HCT116 (cell line): Measurements from ENCODE around the gene VTN. TPM values are rescaled to one million over a fixed set of nuclear protein-coding genes. Genes with fewer than 3 reads are reported as not detected.

ENCODE experiments used
- ATAC-seq: fragments of 200-7000 bp; cut with Tn5 transposase; 2 replicates; pipeline ENCODE4 v1.9.1; 2020; ENCODE audit warnings: mild to moderate bottlenecking, moderate library complexity
- BruUV-seq: library from RNA; stranded (reverse); fragments of 400-500 nt; replicated peaks from 2 replicates; lab custom pipeline; 2021; lab: Mats Ljungman, UMichigan
- CTCF ChIA-PET: fragments of 300-600 bp; sonication (Branson Sonifier 250); formaldehyde crosslinking; loops from one replicate; lab custom pipeline; 2021; ENCODE audit warnings: antibody characterized with exemption; lab: Charles Lee
- POLR2A ChIA-PET: fragments of 300-600, 350-600 bp; sonication (Branson Sonifier 250); formaldehyde crosslinking; loops from one replicate; lab custom pipeline; 2021; ENCODE audit warnings: antibody characterized with exemption; lab: Charles Lee
- RAD21 ChIA-PET, 2 experiments: fragments of 300-600 bp; sonication (Branson Sonifier 250); formaldehyde crosslinking; loops; one replicate each; lab custom pipeline; 2023; ENCODE audit warnings: low total read pairs in 2 of 2; ENCODE audit not compliant: uncharacterized antibody in 2 of 2, unreplicated experiment in 2 of 2, low non-redundant PET in 1 of 2; lab: Charles Lee
- DNase-seq: peaks from one replicate; pipeline ENCODE4 v3.0.0-alpha.2; 2010; ENCODE audit warnings: low read depth, low spot score
- H2AFZ ChIP-seq: fragments of 200-600 bp; shearing (Covaris generic), sonication (generic); 2 replicates; pipeline ENCODE4 v1.6.1; 2017; ENCODE audit warnings: low read depth, mixed run types, mixed read lengths, antibody characterized with exemption, low read length; ENCODE audit not compliant: poor library complexity, severe bottlenecking
- H3K27ac ChIP-seq: 2 replicates; pipeline ENCODE4 v1.5.1; 2012; ENCODE audit warnings: low read depth, low read length
- H3K27me3 ChIP-seq: fragments of 200-600 bp; sonication (generic); 2 replicates; pipeline ENCODE4 v1.6.1; 2016; ENCODE audit warnings: mixed run types, low read length, mixed read lengths; ENCODE audit not compliant: insufficient read depth
- H3K36me3 ChIP-seq, 2 experiments: fragments of 200-500 bp in 1 of 2; fragments of 200-600 bp in 1 of 2; sonication (Bioruptor generic) in 1 of 2; sonication (generic) in 1 of 2; 2 replicates each; pipeline versions ENCODE4 v1.5.1 to v1.6.1; 2014 to 2016; ENCODE audit warnings: low read length in 2 of 2, inconsistent platforms in 1 of 2, mixed read lengths in 1 of 2, mixed run types in 1 of 2; ENCODE audit not compliant: insufficient read depth in 2 of 2, control insufficient read depth in 1 of 2
- H3K4me1 ChIP-seq, 2 experiments: fragments of 200-600 bp in 1 of 2; sonication (generic) in 1 of 2; 2 replicates each; pipeline versions ENCODE4 v1.5.1 to v1.6.1; 2012 to 2017; ENCODE audit warnings: low read length in 2 of 2, inconsistent platforms in 1 of 2, mild to moderate bottlenecking in 1 of 2, mixed read lengths in 1 of 2, mixed run types in 1 of 2, moderate library complexity in 1 of 2; ENCODE audit not compliant: insufficient read depth in 2 of 2, control insufficient read depth in 1 of 2
- H3K4me2 ChIP-seq: fragments of 200-600 bp; sonication (generic); 2 replicates; pipeline ENCODE4 v1.6.1; 2017; ENCODE audit warnings: mixed run types, low read length, mixed read lengths
- H3K4me3 ChIP-seq, 2 experiments: fragments of 200-600 bp in 1 of 2; sonication (generic) in 1 of 2; replicated peaks in 1 of 2; 2 replicates each; pipeline ENCODE4 v1.5.1; 2011 to 2016; ENCODE audit warnings: low read length in 2 of 2, control low read depth in 1 of 2, low read depth in 1 of 2, mild to moderate bottlenecking in 1 of 2, mixed read lengths in 1 of 2, mixed run types in 1 of 2
- H3K79me2 ChIP-seq: fragments of 200-600 bp; sonication (generic); 2 replicates; pipeline ENCODE4 v1.6.1; 2017; ENCODE audit warnings: mild to moderate bottlenecking, mixed run types, low read length, moderate library complexity, mixed read lengths; ENCODE audit not compliant: insufficient read depth
- H3K9ac ChIP-seq: fragments of 200-600 bp; sonication (generic); 2 replicates; pipeline ENCODE4 v1.6.1; 2016; ENCODE audit warnings: low read length, mixed read lengths
- H3K9me2 ChIP-seq: fragments of 200-600 bp; sonication (generic), shearing (Covaris generic); 2 replicates; pipeline ENCODE4 v1.6.1; 2017; ENCODE audit warnings: mixed run types, mild to moderate bottlenecking, moderate library complexity; ENCODE audit not compliant: insufficient read depth
- H3K9me3 ChIP-seq, 2 experiments: fragments of 200-500 bp in 1 of 2; fragments of 200-600 bp in 1 of 2; sonication (Bioruptor generic) in 1 of 2; sonication (generic) in 1 of 2; 2 replicates each; pipeline ENCODE4 v1.6.1; 2014 to 2017; ENCODE audit warnings: low read length in 2 of 2, mixed read lengths in 2 of 2, inconsistent platforms in 1 of 2, low read depth in 1 of 2, mild to moderate bottlenecking in 1 of 2, mixed run types in 1 of 2, moderate library complexity in 1 of 2; ENCODE audit not compliant: control insufficient read depth in 1 of 2, insufficient read depth in 1 of 2
- H4K20me1 ChIP-seq: fragments of 200-600 bp; sonication (generic), shearing (Covaris generic); 2 replicates; pipeline ENCODE4 v1.6.1; 2017; ENCODE audit warnings: mixed run types, mild to moderate bottlenecking, moderate library complexity; ENCODE audit not compliant: insufficient read depth
- ATF3 ChIP-seq: IDR thresholded peaks from 2 replicates; pipeline ENCODE4 v1.6.1; 2012
- CBX3 ChIP-seq: IDR thresholded peaks from 2 replicates; pipeline ENCODE4 v1.6.1; 2012; ENCODE audit warnings: low read depth
- CEBPB ChIP-seq: IDR thresholded peaks from 2 replicates; pipeline ENCODE4 v1.6.1; 2012; ENCODE audit warnings: low read depth
- EGR1 ChIP-seq: IDR thresholded peaks from 2 replicates; pipeline ENCODE4 v1.6.1; 2012; ENCODE audit warnings: low read depth
- EZH2 ChIP-seq: fragments of 200-600 bp; sonication (generic); IDR thresholded peaks from 2 replicates; pipeline ENCODE4 v1.6.1; 2017; ENCODE audit warnings: antibody characterized with exemption, mixed run types
- EZH2phosphoT487 ChIP-seq: fragments of 200-600 bp; IDR thresholded peaks from 2 replicates; pipeline ENCODE4 v1.6.1; 2018; ENCODE audit warnings: antibody characterized with exemption, borderline replicate concordance
- JUND ChIP-seq: IDR thresholded peaks from 2 replicates; pipeline ENCODE4 v1.6.1; 2012
- MAX ChIP-seq: IDR thresholded peaks from 2 replicates; pipeline ENCODE4 v1.6.1; 2012
- REST ChIP-seq: IDR thresholded peaks from 2 replicates; pipeline ENCODE4 v1.6.1; 2012; ENCODE audit warnings: low read depth
- SIN3A ChIP-seq: IDR thresholded peaks from 2 replicates; pipeline ENCODE4 v1.6.1; 2012; ENCODE audit warnings: low read depth
- SP1 ChIP-seq: IDR thresholded peaks from 2 replicates; pipeline ENCODE4 v1.6.1; 2012; ENCODE audit warnings: low read depth
- YY1 ChIP-seq: IDR thresholded peaks from 2 replicates; pipeline ENCODE4 v1.6.1; 2011; ENCODE audit warnings: low read length, low read depth, moderate library complexity, mild to moderate bottlenecking; ENCODE audit not compliant: insufficient replicate concordance; ENCODE audit errors: extremely low read depth
- ZFX ChIP-seq: fragments of 450-650 bp; IDR thresholded peaks from 2 replicates; pipeline ENCODE4 v1.6.1; 2017
- intact Hi-C: fragments of 100-400 bp; cut with micrococcal nuclease; formaldehyde crosslinking; loops from 2 replicates; pipeline ENCODE4 v1.10.0; 2022
- total RNA-seq: library from RNA; stranded (reverse); gene quantifications from one replicate; pipeline ENCODE4 v1.2.1, GENCODE V29; 2021; ENCODE audit not compliant: unreplicated experiment

Gene VTN
- total RNA-seq, 1 experiment from 2014 or later, result 1.5 TPM

- DNase-seq (no peak), ATAC-seq (no peak)
- no peak for TF ChIP-seq EZH2phosphoT487
- no peak for TF ChIP-seq CEBPB
- TF ChIP-seq REST, result no peak
- no peak for TF ChIP-seq CBX3
- no peak for TF ChIP-seq EGR1
- TF ChIP-seq ATF3, result no peak
- no peak for TF ChIP-seq YY1
- no peak for TF ChIP-seq JUND
- no peak for TF ChIP-seq SIN3A
- no peak for TF ChIP-seq EZH2
- TF ChIP-seq MAX, result no peak
- no peak for TF ChIP-seq ZFX
- TF ChIP-seq SP1, result no peak
- Histone ChIP-seq H3K9ac (peak overlapping the region; percentile 91), H3K9me3 (no peaks in the 10 kb centered on the region), H3K27me3 (no peaks in the 10 kb centered on the region), H3K79me2 (peaks cover 64% of the 10 kb centered on the region), H4K20me1 (no peaks in the 10 kb centered on the region), H3K4me1 (peaks cover 12 to 26% of the 10 kb centered on the region in 2 experiments; a peak in 3 of 4 replicates), H3K4me3 (peak overlapping the region; percentile 86 to 95), H2AFZ (no peak overlapping the region), H3K4me2 (peak overlapping the region; percentile 98), H3K36me3 (peaks cover 0 to 6% of the 10 kb centered on the region in 2 experiments; a peak in 1 of 4 replicates), H3K27ac (no peak overlapping the region), H3K9me2 (no peaks in the 10 kb centered on the region)
- no TSS peak for BruUV-seq
- intact Hi-C loops, result no loop called here
- POLR2A ChIA-PET, result no interaction called here
- CTCF ChIA-PET, result interaction anchor here (1.1 kb wide), 1 partner anchor 15 kb away, joined by 3 read pairs; the partner anchor contains the start of gene TNFAIP1
- RAD21 ChIA-PET, result no interaction called here
These were observed 49.7 kb downstream of the VTN start for GRCh38 chr17:28320215-28321061.
